Measurements from ENCODE around the gene SBF2. TPM values are rescaled to one million over a fixed set of nuclear protein-coding genes. Genes with fewer than 3 reads are reported as not detected.

Gene SBF2
- total RNA-seq, 4 donors from 2014 or later, result 20.6 to 48.6 (median 26.0) TPM

DNA sequence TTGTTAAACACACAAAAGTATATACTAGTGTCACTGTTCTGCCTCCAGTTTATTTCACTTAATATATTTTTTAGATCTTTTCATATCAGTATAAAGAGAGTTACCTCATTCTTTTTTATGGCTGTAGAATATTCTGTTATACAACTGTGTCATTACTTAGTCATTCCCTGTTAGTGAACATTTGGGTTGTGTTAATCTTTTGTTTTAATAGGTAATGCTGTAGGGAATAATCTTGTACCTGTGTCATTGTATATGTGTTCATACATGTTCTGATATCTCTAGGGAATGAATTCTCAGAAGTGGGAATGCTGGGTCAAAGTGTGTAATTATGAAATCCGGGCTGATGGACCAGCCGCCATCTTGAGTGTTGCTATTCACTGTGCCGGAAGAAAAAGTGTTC is 558.8 kb downstream of the SBF2 start:
- no peak overlapping the region for H3K27ac ChIP-seq
- H3K4me3 ChIP-seq, result no peak overlapping the region
- 56 to 89% methylated on average over 3 of the region's 3 CpGs for WGBS, 2 donors
- H3K36me3 ChIP-seq, result peaks cover 3 to 81% (median 8%) of the 10 kb centered on the region in 3 donors
- intact Hi-C loops (cut with DNase I), result no loop called here
- H3K9me3 ChIP-seq, result peaks cover 0 to 6% (median 0%) of the 10 kb centered on the region in 3 donors
- no peak for TF ChIP-seq POLR2A (IDR thresholded peaks at IDR 0.05)
- DNase-seq, result no peak
- no peaks in the 10 kb centered on the region for H3K27me3 ChIP-seq
- H3K4me1 ChIP-seq, result peaks cover 0 to 4% (median 0%) of the 10 kb centered on the region in 3 donors

- 88 to 95% methylated on average over 3 of the region's 3 CpGs for WGBS, 2 donors
- Histone ChIP-seq H3K36me3 (peaks cover 3 to 80% (median 8%) of the 10 kb centered on the region in 3 donors), H3K9me3 (peaks cover 0 to 6% (median 0%) of the 10 kb centered on the region in 3 donors), H3K27ac (no peak overlapping the region), H3K4me1 (no peaks in the 10 kb centered on the region), H3K4me3 (no peak overlapping the region), H3K27me3 (no peaks in the 10 kb centered on the region)
- TF ChIP-seq POLR2A (IDR thresholded peaks at IDR 0.05), result no peak
- TF ChIP-seq, protein P1, sequence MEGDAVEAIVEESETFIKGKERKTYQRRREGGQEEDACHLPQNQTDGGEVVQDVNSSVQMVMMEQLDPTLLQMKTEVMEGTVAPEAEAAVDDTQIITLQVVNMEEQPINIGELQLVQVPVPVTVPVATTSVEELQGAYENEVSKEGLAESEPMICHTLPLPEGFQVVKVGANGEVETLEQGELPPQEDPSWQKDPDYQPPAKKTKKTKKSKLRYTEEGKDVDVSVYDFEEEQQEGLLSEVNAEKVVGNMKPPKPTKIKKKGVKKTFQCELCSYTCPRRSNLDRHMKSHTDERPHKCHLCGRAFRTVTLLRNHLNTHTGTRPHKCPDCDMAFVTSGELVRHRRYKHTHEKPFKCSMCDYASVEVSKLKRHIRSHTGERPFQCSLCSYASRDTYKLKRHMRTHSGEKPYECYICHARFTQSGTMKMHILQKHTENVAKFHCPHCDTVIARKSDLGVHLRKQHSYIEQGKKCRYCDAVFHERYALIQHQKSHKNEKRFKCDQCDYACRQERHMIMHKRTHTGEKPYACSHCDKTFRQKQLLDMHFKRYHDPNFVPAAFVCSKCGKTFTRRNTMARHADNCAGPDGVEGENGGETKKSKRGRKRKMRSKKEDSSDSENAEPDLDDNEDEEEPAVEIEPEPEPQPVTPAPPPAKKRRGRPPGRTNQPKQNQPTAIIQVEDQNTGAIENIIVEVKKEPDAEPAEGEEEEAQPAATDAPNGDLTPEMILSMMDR (IDR thresholded peaks at IDR 0.05), result no peak
- DNase-seq, result no peak
- intact Hi-C loops (cut with DNase I), result no loop called here
Measured at GRCh38 chr11:9733212-9733611, 560.8 kb downstream of the SBF2 start.

- Histone ChIP-seq H3K4me3 (no peak overlapping the region), H3K9me3 (peaks cover 0 to 6% (median 0%) of the 10 kb centered on the region in 3 donors), H3K27me3 (no peaks in the 10 kb centered on the region), H3K27ac (no peak overlapping the region), H3K4me1 (no peaks in the 10 kb centered on the region), H3K36me3 (peaks cover 3 to 80% (median 8%) of the 10 kb centered on the region in 3 donors)
- intact Hi-C loops (cut with DNase I), result no loop called here
- TF ChIP-seq, protein P1 (IDR thresholded peaks at IDR 0.05), result no peak
- TF ChIP-seq POLR2A (IDR thresholded peaks at IDR 0.05), result no peak
- 86 to 92% methylated on average over 5 to 11 of the region's 11 CpGs for WGBS, 2 donors
- DNase-seq, result no peak
Measured at GRCh38 chr11:9732453-9732852, 561.6 kb downstream of the SBF2 start.

DNA sequence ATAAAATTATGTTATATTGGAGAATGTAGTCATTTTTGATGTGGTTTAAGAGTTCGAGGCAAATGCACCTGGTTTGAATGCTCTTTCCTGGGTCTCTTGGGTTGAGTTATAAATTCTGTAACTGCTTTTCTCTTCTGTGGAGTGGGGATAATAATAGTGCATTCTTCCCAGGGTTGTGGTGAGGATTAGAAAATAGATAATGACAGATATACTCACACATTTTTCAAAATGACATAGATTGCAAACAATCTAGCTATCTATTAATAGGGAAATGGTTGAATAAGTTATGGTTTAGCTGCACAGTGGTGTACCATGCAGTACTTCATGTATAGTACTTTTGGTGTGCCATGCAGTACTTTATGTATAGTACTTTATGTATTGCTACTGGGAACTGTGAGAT is 562.8 kb downstream of the SBF2 start:
- 80 to 92% methylated on average over 1 of the region's 1 CpG for WGBS, 2 donors
- Histone ChIP-seq H3K27me3 (no peaks in the 10 kb centered on the region), H3K4me1 (peaks cover 0 to 10% (median 0%) of the 10 kb centered on the region in 3 donors), H3K9me3 (peaks cover 0 to 6% (median 0%) of the 10 kb centered on the region in 3 donors), H3K36me3 (peaks cover 3 to 74% (median 8%) of the 10 kb centered on the region in 3 donors), H3K27ac (no peak overlapping the region), H3K4me3 (no peak overlapping the region)
- intact Hi-C loops (cut with DNase I), result no loop called here
- no peak for DNase-seq
- TF ChIP-seq POLR2A (IDR thresholded peaks at IDR 0.05), result no peak
- TF ChIP-seq, protein P1 (IDR thresholded peaks at IDR 0.05), result no peak

Small RNA genes lying within 50 kb of the gene (small RNA-seq; reads per million reads assigned to genes)
- 0 reads per million in 4 donors for gene AC080023.2
- 0 reads per million in 4 donors for gene RNU7-28P

Other genes with a start within 250 kb of the SBF2 start
- gene ADM, start 10.9 kb upstream of the SBF2 start, total RNA-seq, result 10 to 100 TPM; 14.3 to 69.6 (median 57.7) TPM
- 10 to 100 TPM in 2 of 4 donors, 1 to 10 TPM in 2; 8.7 to 15.2 (median 9.8) TPM for gene AMPD3, start 161.0 kb upstream of the SBF2 start, total RNA-seq
- gene RNF141, start 247.0 kb upstream of the SBF2 start, total RNA-seq, result 10 to 100 TPM; 51.7 to 88.4 (median 56.9) TPM

All from esophagus squamous epithelium (tissue), 5 donors.